Stimulated activated CD4-positive, alpha-beta T cell treated with anti-CD3 and anti-CD28 coated beads, Interleukin-2, amount 100 ng/mL, for 24 hours (primary cell): ENCODE results near the gene ARPC1A.
A peak's percentile ranks its signal among the peaks of the same experiment; 100 is the strongest.
"Not testable (repeated sequence)": the region's sequence is repeated elsewhere in the genome, so short reads cannot be mapped to it uniquely, and the experiment has no call there.

Source experiments
- DNase-seq, 2 donors: peaks; one replicate each; pipeline ENCODE4 v3.0.0-alpha.2; 2020

ARPC1A gene

DNA sequence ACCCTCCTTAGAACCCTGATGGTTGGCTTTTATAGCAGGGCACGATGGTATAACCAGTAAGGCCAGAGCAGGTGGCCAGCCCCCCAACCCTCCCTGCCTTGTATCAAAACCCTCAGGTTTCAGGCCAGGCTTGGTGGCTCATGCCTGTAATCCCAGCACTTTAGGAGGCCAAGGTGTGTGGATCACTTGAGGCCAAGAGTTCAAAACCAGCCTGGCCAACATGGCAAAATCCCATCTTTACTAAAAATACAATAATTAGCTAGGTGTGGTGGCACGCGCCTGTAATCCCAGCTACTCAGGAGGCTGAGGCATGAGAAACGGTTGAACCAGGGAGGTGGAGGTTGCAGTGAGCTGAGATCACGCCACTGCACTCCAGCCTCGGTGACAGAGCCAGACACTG, 3.0 kb upstream of the ARPC1A start:
- not testable (repeated sequence) for DNase-seq

DNA sequence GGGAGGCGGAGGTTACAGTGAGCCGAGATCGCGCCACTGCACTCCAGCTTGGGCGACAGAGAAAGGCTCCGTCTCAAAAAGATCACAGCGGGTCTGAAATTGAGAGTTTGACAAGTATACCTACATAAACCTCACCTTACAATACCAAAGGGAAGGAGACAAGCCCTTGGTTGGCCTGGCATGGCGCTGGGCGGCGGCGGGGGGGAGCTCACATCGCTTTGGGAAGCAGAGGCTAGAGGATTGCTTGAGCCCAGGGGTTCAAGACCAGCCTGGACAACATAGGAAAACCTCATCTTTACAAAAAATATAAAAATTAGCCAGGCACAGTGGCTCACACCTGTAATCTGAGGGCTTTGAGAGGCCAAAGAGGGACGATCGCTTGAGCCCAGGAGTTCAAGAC, 1.1 kb upstream of the ARPC1A start:
- no peak for DNase-seq

DNA sequence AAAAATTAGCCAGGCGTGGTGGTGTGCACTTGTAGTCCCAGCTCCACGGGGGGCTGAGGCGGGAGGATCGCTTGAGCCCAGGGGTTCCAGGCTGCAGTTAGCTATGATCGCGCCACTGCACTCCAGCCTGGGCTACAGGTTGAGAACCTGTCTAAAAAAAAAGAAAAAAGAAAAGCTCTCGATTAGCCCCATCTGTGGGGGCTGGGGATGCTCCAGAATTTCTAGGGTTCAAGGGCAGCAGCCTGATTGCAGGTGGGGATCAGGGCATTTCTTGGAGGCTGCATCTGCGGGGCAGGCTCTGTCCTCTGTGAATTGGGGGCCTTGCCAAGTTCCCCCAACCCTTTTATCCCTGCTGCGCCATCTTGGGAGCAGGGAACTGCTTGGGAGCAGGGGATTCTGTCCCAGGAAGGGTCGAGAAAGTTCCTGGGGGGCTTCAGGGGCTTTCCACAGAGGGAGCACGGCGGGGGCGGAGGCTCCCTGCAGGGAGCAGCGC, 651 bp upstream of the ARPC1A start:
- DNase-seq = no peak

DNA sequence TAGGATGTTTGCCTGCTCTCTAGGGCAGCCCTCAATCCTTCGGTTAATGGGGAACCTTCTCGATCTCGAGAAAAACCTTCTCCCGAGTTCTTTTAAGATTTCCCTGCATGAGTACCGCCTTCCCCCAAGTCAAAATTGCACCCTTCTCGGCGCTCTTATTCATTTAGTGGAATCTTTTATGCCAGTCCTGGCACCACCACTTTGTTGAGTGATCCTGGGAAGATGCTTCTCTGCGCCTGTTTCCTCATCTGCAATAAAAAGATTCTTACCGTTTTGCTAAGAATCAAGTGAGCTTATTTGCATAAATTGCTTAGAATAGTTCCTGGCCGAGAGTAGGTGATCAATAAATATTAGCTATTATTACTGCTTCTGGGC, 697 bp downstream of the ARPC1A start:
- DNase-seq = no peak

DNA sequence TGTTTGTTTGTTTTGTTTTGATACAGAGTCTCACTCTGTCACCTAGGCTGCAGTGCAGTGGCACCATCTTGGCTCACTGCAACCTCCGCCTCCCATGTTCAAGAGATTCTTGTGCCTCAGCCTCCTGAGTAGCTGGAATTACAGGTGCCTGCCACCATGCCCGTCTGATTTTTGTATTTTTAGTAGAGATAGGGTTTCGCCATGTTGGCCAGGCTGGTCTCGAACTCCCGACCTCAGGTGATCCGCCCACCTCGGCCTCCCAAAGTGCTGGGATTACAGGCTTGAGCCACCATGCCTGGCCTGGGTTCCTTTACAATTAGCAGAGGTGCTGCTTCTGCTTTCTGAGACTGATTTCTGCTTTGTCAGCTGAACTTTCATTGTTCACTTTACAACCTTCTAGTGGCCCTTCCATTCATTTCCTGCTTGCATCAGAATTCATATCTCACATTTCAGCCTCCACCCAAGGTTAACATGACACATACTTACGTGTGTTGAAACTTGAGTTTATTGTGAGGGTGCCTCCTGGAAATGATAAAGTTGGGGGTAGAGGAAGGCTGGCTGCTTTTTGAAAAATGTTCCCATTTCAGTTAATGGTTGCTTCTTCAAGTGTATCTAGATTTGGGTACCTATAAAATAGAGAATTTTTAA, 4.7 kb downstream of the ARPC1A start:
- DNase-seq = not testable (repeated sequence)

DNA sequence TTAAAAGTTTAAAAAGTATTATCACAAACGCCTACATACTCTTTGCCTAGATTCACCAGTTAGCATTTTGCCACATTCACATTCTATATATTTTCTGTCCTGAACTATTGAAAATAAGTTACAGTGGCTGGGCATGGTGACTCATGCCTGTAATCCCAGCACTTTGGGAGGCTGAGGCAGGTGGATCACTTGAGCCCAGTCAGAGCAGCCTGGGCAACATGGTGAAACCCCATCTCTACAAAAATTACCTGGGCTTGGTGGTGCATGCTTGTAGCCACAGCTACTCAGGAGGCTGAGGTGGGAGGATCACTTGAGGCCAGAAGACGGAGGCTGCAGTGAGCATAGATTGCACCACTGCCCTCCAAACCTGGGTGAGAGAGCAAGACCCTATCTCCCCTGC, 5.3 kb downstream of the ARPC1A start:
- DNase-seq = no peak

DNA sequence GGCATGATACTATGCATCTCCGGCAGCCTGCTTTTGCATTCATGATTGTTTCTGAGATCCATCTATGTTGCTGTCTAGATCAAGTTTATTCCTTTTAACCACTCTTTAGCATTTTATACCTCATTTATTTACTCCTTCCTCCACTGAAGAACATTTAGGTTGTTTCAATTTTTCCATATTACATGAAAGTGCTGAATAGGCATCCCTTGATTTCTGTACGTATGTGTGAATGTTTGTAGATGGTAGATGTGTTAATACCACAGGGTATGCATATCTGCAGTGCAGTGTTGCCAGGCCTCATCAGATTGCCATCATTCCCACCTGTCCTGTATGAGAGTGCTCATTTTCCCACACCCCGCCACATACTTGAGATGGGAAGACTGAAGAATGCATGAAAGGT, 13.9 kb downstream of the ARPC1A start:
- no peak for DNase-seq

DNA sequence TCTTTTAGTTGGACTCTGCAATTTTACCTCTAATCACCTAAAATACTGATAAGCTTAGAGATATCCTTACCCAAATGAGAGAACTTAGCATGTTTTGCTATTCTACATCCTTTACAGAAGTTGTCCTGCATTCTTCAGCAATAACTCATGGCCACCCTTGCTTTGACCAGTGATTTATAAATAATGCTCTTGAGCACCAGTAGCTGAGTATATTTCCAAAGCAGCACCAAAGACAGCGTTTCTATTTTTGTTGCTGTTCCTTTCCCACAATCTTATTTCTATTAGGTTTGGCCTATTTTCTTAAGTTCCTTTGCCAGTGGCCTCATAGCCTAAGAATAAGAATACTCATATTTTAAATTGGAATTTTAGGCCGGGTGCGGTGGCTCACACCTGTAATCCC, 15.0 kb downstream of the ARPC1A start:
- DNase-seq = no peak

DNA sequence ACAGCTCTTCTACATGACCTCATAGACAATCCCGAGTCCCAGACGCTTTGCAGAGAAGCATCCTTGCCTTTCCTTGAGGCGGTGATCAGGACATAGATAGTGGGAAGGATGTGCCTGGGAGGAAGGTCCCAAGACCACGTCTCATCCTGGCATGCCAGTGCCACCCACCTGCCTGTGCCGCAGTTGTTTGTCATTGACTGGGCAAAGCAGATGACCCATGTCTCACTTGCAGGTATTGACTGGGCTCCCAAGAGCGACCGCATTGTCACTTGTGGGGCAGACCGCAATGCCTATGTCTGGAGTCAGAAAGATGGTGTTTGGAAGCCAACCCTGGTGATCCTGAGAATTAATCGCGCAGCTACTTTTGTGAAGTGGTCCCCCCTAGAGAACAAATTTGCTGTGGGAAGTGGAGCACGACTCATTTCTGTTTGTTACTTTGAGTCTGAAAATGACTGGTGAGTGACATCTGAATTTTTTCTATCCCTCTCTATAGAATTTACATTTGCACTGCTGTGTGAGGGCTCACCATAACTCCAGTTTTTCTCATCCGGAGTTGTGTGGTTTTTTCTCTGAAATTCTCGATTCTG, 18.5 kb downstream of the ARPC1A start:
- no peak for DNase-seq

DNA sequence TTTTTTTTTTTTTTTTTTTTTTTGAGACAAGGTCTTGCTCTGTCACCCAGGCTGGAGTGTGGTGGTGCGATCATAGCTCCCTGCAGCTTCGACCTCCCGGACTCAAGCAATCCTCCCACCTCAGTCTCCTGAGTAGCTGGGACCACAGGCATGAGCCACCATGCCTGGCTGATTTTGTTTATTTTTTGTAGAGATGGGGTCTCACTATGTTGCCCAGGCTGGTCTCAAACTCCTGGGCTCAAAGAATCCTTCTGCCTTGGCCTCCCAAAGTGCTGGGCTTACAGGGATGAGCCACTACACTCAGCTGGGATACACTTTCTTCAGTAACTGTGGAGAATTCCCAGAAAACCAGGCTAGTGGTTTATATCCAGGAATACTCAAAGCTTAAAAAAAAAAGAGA, 24.9 kb downstream of the ARPC1A start:
- DNase-seq = not testable (repeated sequence)

DNA sequence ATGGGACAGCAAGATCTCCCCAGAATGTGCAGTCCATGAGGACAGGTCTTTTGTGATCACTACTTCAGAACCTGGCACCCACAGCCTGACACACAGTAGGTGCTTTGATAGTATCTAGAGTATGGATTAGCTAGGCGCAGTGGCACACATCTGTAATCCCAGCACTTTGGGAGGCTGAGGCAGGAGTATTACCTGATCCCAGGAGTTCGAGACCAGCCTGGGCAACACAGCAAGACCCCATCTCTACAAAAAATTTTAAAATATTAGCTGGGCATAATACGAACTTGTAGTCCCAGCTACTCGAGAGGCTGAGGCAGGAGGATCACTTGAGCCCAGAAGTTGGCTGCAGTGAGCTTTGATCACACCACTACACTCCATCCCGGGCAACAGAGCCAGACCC, 26.5 kb downstream of the ARPC1A start:
- no peak for DNase-seq

DNA sequence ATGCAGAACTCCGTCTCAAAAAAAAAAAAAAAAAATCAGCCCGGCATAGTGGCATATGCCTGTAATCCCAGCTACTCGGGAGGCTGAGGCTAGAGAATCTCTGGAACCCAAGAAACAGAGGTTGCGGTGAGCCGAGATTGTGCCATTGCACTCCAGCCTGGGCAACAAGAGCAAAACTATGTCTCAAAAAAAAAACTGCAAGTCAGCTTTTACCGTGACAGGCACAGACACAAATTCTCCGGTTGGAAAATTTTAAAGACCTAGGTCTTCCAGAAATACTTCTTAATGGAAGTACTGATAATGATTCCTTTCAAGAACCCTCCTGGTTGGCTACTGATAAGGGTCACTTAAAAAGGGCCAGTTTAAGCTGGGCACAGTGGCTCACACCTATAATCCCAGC, 29.4 kb downstream of the ARPC1A start:
- no peak for DNase-seq

DNA sequence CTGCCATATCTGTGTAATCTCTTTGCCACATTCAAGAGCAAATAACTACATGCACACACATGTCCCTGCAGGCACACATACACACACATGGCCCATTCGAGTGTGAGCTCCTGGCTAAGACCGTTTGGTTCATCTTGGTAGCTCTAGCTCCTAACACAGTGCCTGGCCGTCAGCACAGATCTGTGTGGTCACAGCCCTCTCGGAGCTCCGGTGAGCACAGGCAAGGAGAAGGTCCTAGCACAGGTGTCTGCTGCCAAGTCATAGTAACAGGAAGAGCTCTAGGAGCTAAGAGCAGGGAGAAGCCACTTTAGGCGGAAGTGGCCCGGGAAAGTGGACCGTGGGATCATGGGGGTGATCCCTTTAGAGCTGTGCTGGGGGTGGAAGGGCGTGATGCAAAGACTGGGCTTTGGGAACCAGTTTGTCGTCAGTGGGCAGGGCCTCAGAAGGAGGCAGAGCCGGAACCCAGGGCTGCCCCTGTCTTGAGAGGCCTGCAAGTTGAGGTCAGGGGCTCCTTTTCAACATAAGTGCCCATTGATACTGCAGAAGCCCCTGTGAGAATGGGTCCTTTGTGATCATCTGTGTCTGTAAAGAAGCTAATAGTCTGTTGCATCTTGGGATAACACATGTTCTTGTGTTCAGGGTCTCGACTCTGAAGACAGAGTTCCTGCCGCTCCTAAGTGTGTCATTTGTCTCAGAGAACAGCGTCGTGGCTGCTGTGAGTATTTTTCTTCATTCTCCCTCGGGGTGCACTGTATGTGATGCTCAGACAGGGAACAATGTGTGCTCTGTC, 32.2 kb downstream of the ARPC1A start:
- no peak for DNase-seq

DNA sequence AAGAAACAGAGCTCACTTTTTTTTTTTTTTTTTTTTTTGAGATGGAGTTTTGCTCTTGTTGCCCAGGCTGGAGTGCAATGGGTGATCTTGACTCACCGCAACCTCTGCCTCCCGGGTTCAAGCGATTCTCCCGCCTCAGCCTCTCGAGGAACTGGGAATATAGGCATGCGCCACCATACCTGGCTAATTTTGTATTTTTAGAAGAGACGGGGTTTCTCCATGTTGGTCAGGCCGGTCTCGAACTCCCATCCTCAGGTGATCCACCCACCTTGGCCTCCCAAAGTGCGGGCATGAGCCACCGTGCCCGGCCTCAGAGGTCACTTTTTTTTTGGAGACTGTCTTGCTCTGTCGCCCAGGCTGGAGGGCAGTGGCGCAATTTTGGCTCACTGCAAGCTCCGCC, 32.8 kb downstream of the ARPC1A start:
- not testable (repeated sequence) for DNase-seq

DNA sequence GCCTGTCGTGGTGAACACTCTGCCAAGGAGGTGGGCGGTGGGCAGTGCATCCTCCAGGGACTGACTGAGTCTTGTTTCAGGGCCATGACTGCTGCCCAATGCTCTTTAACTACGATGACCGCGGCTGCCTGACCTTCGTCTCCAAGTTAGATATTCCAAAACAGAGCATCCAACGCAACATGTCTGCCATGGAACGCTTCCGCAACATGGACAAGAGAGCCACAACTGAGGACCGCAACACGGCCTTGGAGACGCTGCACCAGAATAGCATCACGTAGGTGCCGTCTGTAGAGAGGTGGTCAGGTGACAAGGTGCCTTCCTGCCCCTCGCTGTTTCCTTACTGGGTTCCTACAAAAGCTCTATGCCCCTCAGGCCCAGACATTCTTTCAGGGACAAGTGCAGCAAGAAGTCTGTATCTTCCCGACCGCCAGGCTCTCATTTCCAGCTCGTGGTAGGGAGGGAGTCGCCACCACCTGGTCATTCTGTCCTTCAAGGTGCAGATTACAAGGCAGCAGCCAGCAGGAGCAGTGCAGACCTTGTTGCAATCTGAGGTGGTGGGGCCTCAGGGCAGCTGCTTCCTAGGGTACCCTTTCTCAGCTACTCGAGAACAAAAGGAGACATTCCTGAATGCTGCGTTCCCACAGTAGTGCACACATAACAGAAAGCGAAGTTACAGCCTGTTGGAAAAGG, 33.9 kb downstream of the ARPC1A start:
- no peak for DNase-seq

DNA sequence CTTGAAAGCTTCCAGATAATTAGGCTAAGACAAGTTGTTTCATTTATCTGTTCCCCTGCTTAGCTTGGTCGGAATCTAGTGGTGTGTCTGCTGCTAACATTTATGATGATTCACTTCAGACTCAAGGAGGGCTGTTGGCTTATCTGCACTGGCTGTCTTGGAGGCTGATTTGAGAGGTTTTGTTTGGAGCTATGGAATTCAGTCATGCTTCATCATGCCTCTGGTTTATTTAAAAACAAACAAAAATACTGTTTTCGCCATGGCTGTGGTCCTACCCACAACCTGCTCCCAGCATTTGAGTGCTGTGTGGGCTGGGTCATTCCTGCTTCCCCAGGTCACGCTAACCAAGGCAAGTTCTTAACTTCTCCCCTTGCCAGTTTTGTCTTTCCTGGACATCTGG, 37.1 kb downstream of the ARPC1A start:
- DNase-seq = no peak

DNA sequence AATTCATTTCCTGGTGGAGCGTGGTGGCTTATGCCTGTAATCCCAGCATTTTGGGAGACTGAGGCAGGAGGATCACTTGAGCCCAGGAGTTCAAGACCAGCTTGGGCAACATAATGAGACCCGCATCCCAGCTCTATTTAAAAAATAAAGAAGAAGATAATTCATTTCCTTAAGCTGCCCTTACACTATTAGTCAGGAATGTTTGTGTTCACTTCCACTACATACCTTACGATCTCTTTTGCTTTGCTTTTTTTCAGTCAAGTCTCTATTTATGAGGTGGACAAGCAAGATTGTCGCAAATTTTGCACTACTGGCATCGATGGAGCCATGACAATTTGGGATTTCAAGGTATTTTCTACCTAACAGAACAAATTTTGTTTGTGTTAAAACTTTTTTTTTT, 37.6 kb downstream of the ARPC1A start:
- no peak for DNase-seq

DNA sequence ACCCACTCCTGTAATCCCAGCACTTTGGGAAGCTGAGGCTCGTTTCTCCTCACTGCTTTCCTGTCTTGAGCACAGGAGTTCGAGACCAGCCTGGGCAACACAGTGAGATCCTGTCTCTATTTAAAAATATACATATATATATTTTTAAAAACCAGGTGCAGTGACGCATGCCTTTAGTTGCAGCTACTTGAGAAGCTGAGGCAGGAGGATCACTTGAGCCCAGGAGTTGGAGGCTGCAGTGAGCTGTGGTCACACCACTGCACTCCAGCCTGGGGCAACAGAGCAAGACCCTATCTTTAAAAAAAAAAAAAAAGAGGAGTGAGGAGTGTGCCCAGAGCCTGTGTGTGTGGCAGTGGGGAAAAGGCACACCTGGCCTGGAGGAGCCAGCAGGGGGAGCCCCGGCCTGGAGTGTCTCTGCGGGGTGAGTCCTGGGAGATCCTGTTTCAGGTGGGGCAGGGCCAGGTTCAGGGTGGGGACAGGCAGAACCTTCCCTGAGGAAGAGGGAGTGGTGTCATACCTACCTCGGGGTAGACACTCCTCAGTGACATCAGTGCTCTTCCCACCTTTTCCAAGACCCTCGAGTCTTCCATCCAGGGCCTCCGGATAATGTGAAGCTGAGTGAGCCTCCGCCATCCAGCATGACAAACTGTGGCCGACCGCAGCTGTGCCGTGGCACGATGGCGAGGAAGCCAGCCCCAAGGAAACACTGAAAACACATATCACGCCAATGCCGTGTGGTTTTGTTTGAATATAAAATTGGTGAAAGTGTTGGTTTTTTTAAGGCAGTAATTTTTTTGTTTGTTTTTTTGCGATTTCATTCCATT, 39.8 kb downstream of the ARPC1A start:
- peak; percentile 63 to 67 for DNase-seq

DNA sequence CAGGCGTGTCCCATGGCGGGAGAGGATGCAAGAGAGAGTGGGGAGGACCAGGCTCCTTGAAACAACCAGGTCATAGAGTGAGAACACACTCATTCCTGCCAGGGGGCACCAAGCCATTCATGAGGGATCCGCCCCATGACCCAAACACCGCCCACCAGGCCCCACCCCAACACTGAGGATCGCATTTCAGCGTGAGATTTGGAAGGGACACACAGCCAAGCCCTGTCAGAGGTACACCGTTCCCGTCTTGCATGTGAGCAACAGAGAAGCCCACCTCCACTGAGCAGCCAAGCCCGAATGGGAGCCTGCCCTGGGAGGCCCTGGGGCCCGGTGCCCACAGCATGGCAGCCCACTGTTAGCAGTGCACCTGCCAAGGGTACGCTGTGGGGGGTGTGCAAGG, 40.9 kb downstream of the ARPC1A start:
- DNase-seq = no peak

DNA sequence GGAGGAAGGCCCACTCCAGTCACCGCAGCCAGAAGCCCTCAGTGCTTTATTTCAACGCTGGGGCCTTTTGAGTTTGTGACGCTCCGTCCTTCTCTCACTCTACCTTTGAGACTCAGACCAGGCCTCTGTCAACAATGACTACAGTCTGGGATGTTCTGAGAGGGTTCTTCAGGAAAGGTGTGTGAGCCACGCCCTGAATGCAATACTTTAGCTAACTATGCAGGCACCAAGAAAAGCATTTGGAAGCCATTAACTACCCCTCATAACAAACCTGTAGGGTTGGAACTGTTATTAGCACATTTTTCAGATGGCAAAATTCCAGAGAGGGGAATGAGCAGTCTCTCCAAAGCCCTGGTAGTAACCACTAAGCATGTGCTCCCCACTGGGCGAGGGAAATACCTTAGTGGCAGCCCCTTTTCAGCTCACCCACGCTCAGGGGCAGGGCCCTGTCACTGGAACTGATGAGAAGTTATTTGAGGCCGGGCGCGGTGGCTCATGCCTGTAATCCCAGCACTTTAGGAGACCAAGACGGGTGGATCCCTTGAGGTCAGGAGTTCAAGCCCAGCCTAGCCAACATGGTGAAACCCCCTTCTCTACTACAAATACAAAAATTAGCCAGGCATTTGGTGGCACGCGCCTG, 43.2 kb downstream of the ARPC1A start:
- no peak for DNase-seq

DNA sequence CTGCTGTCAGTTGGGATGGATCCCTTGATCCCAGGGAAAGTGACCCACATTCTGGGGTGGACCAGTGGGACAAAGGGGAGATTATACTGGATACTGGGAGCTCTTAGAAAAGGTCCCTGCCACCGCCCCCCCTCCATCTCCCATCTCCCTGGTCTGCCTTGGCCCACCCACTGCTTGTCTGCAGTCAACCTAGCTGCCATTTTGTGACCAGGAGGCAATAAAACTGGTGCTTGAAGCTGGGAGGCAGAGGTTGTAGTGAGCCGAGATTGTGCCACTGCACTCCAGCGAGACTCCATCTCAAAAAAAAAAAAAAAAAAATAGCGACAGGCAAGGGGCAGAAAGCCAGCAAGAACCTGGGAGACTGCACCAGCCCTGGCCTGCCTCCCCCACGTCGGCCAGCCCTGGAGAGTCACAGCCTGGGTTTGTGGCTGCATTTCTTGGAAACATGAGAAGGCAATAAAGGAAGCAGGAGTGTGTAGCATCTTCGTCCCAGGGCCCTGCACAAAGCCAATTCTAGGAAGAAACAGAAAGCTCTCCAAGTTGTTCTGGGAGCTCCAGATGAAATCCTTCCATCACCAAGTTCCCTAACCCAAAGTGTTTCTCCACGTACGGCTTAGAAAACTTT, 44.2 kb downstream of the ARPC1A start:
- no peak for DNase-seq
